NB4 (cell line): ENCODE results near the gene TMEM187.

Experiments
- CTCF ChIP-seq: IDR thresholded peaks from one replicate; pipeline ENCODE4 v1.5.1; 2012; ENCODE audit warnings: low read depth, low read length
- POLR2A ChIP-seq: IDR thresholded peaks from 2 replicates; pipeline ENCODE4 v1.6.1; 2011; ENCODE audit warnings: mild to moderate bottlenecking; ENCODE audit not compliant: insufficient read length; ENCODE audit errors: extremely low read depth

- no peak for TF ChIP-seq POLR2A
- no peak for TF ChIP-seq CTCF
Measured at GRCh38 chrX:154008521-154008920, 36.0 kb downstream of the TMEM187 start.
